ENCODE measurements around the gene YY1AP1. TPM values are rescaled to one million over a fixed set of nuclear protein-coding genes. Genes with fewer than 3 reads are reported as not detected.

Gene YY1AP1
- total RNA-seq = 35.9 and 53.5 TPM in 2 replicates

GRCh38 chr1:155688324-155689080, at the start of gene YY1AP1:
TSS of gene YY1AP1 (minus strand) at chr1:155688774. CDS start at chr1:155680436, 8,338 bp downstream.

GRCh38 chr1:155689081-155689607, 570 bp upstream of the YY1AP1 start, which contains the start of gene DAP3:
TSS of gene DAP3 (plus strand) at chr1:155689091. CDS start at chr1:155709780, 20,689 bp downstream.

GRCh38 chr1:155609515-155610256, 78.9 kb downstream of the YY1AP1 start, which contains the start of gene MSTO1:
TSS of gene MSTO1 (plus strand) at chr1:155610218. CDS start at chr1:155610249, 31 bp downstream.

Other genes starting within 250 kb of the YY1AP1 start
- 21.9 and 38.5 TPM in 2 replicates for gene ASH1L, start 126.0 kb downstream of the YY1AP1 start, total RNA-seq
- gene MSTO1, start 78.6 kb downstream of the YY1AP1 start, total RNA-seq = 29.3 and 56.7 TPM in 2 replicates
- gene DAP3, start 317 bp upstream of the YY1AP1 start, total RNA-seq = 72.5 and 79.3 TPM in 2 replicates
- gene GON4L, start 168.4 kb upstream of the YY1AP1 start, total RNA-seq = 22.9 and 31.3 TPM in 2 replicates
- 0.34 and 0.36 TPM in 2 replicates for gene SYT11, start 170.8 kb upstream of the YY1AP1 start, total RNA-seq
- 37.9 and 54.8 TPM in 2 replicates for gene RIT1, start 222.6 kb upstream of the YY1AP1 start, total RNA-seq
- 28.4 and 34.4 TPM in 2 replicates for gene KHDC4, start 245.6 kb upstream of the YY1AP1 start, total RNA-seq